ENCODE data around the gene MPL. TPM values are rescaled to one million over a fixed set of nuclear protein-coding genes. Genes with fewer than 3 reads are reported as not detected.

Gene MPL
- total and polyA plus RNA-seq, 10 of the 15 experiments (the other 5 are each of a cell fraction or from before 2014, with no cell fraction given), result not detected

GRCh38 chr1:43308635-43309404 lies 28.8 kb upstream of the MPL start:
- Histone ChIP-seq H4K20me1 (ENCODE audit: control insufficient read depth, insufficient read depth) (no peaks in the 10 kb centered on the region), H3K4me2 (ENCODE audit: control insufficient read depth, insufficient read depth) (no peak overlapping the region), H3K79me2 (ENCODE audit: control insufficient read depth, insufficient read depth, low read length) (no peaks in the 10 kb centered on the region), H3K36me3 (ENCODE audit: control insufficient read depth in 2 of 2, insufficient read depth in 2 of 2, low read length in 1 of 2) (no peaks in the 10 kb centered on the region), H3K9ac (ENCODE audit: control insufficient read depth, insufficient read depth, low read length) (no peak overlapping the region), H3K27me3 (replicated peaks in 1 of 2; ENCODE audit: control insufficient read depth in 2 of 2, insufficient read depth in 2 of 2, low read length in 1 of 2) (no peaks in the 10 kb centered on the region), H3K9me3 (replicated peaks; ENCODE audit: control insufficient read depth, insufficient read depth, low read length) (no peaks in the 10 kb centered on the region), H2AFZ (ENCODE audit: control insufficient read depth, low read depth, low read length) (no peak overlapping the region), H3K27ac (ENCODE audit: control insufficient read depth, insufficient read depth) (no peak overlapping the region), H3K4me3 (no peak overlapping the region), H3K4me1 (ENCODE audit: control insufficient read depth, insufficient read depth, low read length) (no peaks in the 10 kb centered on the region)
- ChIA-PET POLR2A (no interaction called here), CTCF (no interaction called here), SMC1A (ENCODE audit: uncharacterized antibody, unreplicated experiment) (interaction anchor here (1.3 kb wide), 1 partner anchor 11 kb away, joined by 4 read pairs; no protein-coding TSS in a partner anchor), RAD21 (ENCODE audit: unreplicated experiment) (no interaction called here)
- intact Hi-C loops (cut with micrococcal nuclease; ENCODE audit: unreplicated experiment), result no loop called here
- no TSS peak for BruUV-seq (replicated peaks)
- TF ChIP-seq ZSCAN29 (IDR thresholded peaks at IDR 0.05), result no peak
- no peak for TF ChIP-seq CHD1 (IDR thresholded peaks at IDR 0.05; ENCODE audit: low read depth, low read length)
- no peak for TF ChIP-seq POLR2A (IDR thresholded peaks at IDR 0.05; ENCODE audit: low read depth, low read length)
- TF ChIP-seq NR2C1 (IDR thresholded peaks at IDR 0.05), result no peak
- no peak for TF ChIP-seq CBX5 (IDR thresholded peaks at IDR 0.05; ENCODE audit: low read depth)
- TF ChIP-seq MEF2A (IDR thresholded peaks at IDR 0.05; ENCODE audit: insufficient read depth, low read depth, low read length), result no peak
- no peak for TF ChIP-seq GABPA (IDR thresholded peaks at IDR 0.05; ENCODE audit: low read depth)
- TF ChIP-seq IKZF2 (IDR thresholded peaks at IDR 0.05), result no peak
- no peak for TF ChIP-seq NKRF (conservative IDR thresholded peaks at IDR 0.05)
- TF ChIP-seq ZNF274 (IDR thresholded peaks at IDR 0.05; ENCODE audit: insufficient read depth, insufficient read length), result no peak
- no peak for TF ChIP-seq RAD21 (IDR thresholded peaks at IDR 0.05; ENCODE audit: insufficient read depth, low read depth, low read length)
- TF ChIP-seq SUZ12 (IDR thresholded peaks at IDR 0.05; ENCODE audit: unreplicated experiment), result no peak
- no peak for TF ChIP-seq SMAD1 (IDR thresholded peaks at IDR 0.05; ENCODE audit: low read depth, partially characterized antibody)
- no peak for TF ChIP-seq IKZF1 (conservative IDR thresholded peaks at IDR 0.05)
- TF ChIP-seq SMAD5 (IDR thresholded peaks at IDR 0.05; ENCODE audit: low read depth), result no peak
- TF ChIP-seq ETV6 (conservative IDR thresholded peaks at IDR 0.05 in 1 of 2, IDR thresholded peaks at IDR 0.05 in 1 of 2; ENCODE audit: borderline replicate concordance in 1 of 2, low read depth in 1 of 2), result no peak
- no peak for TF ChIP-seq NR2F1 (conservative IDR thresholded peaks at IDR 0.05)
- no peak for TF ChIP-seq BACH1 (IDR thresholded peaks at IDR 0.05; ENCODE audit: borderline replicate concordance)
- ATAC-seq, result no peak
- FAIRE-seq, result no peak
- DNase-seq (ENCODE audit: low read depth, low spot score), result no peak
- WGBS (ENCODE audit: insufficient coverage, insufficient replicate concordance, low lambda C conversion rate, missing lambda C conversion rate), result 33% methylated on average over 19 of the region's 20 CpGs
- in situ Hi-C loops (cut with MboI), result no loop called here

All from GM12878 (cell line).